ENCODE measurements around the gene PNMA6A.
"Not testable (repeated sequence)": the region's sequence is repeated elsewhere in the genome, so short reads cannot be mapped to it uniquely, and the experiment has no call there.

PNMA6A gene

DNA sequence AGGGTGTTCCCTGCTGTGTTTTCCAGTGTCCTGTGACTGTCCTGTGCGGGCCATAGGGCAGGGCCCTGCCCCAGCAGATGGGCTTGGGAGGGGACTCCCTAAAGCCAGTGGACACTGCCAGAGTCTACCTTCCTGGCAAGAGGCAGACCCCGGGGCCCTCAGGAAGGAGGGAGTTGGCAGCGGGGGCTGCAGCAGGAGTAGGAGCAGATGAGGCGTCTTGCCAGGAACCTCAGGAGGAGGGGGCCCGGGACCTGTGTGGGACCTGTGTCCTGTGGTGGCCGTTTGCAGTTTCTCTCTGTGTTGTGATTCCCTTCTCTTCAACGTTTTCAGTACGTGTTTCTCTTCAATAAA, 12.2 kb upstream of the PNMA6A start:
- ATAC-seq (replicated peaks; ENCODE audit: extremely low read depth, poor library complexity, severe bottlenecking) (no peak), DNase-seq (ENCODE audit: low spot score in 2 of 2) (no peak)
- no peaks in the 10 kb centered on the region for H3K4me1 Mint-ChIP-seq
- no peak overlapping the region for H3K27ac Mint-ChIP-seq (ENCODE audit: low read depth)
- H3K36me3 Mint-ChIP-seq (ENCODE audit: insufficient read depth), result no peaks in the 10 kb centered on the region
- no peaks in the 10 kb centered on the region for H3K9me3 Mint-ChIP-seq
- no peaks in the 10 kb centered on the region for H3K27me3 Mint-ChIP-seq
- no peak overlapping the region for H3K4me3 Mint-ChIP-seq

DNA sequence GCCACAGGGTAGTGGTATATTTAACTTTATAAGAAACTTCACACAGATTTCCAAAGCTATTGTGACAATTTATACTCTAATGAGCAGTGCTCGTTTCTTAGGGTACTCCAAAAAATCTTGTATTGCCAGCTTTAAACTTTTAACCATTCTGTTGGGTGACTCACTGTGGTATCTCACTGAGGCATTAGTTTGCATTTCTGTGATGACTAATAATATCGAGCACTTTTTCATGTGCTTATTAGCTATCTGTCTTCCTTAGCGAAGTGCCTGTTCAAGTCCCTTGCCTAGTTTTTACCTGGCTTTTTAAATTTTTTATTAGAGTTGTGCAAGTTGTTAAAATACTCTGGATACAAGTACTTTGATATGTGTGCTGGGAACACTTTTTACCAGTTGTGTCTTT, 10.5 kb upstream of the PNMA6A start:
- no peak overlapping the region for H3K4me3 Mint-ChIP-seq
- H3K27ac Mint-ChIP-seq (ENCODE audit: low read depth), result no peak overlapping the region
- no peak for ATAC-seq (replicated peaks; ENCODE audit: extremely low read depth, poor library complexity, severe bottlenecking)
- H3K9me3 Mint-ChIP-seq, result no peaks in the 10 kb centered on the region
- no peak for DNase-seq (ENCODE audit: low spot score in 2 of 2)
- no peaks in the 10 kb centered on the region for H3K27me3 Mint-ChIP-seq
- no peaks in the 10 kb centered on the region for H3K36me3 Mint-ChIP-seq (ENCODE audit: insufficient read depth)
- H3K4me1 Mint-ChIP-seq, result no peaks in the 10 kb centered on the region

DNA sequence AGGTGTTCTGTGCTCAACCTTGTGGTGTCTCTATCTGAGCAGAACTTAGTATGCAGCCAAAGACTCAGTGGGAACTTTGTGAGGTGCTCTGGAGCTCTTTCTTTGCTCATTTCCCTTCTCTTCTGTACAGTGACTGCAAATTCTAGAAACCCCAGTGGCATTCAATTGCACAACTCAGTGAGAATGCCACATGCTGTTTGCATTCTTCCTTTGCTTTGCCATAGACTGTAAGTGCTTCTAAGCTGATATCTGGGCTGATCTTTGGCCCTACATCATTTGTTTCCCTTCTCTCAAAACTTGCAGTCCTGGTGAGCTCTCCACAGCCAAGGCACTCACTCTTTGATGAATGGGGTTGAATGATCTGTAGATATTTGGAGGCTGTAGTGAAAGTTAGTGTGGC, 8.9 kb upstream of the PNMA6A start:
- no peak for ATAC-seq (replicated peaks; ENCODE audit: extremely low read depth, poor library complexity, severe bottlenecking)
- H3K4me3 Mint-ChIP-seq, result no peak overlapping the region
- H3K4me1 Mint-ChIP-seq, result no peaks in the 10 kb centered on the region
- no peaks in the 10 kb centered on the region for H3K9me3 Mint-ChIP-seq
- DNase-seq (ENCODE audit: low spot score in 2 of 2), result no peak
- no peaks in the 10 kb centered on the region for H3K36me3 Mint-ChIP-seq (ENCODE audit: insufficient read depth)
- no peak overlapping the region for H3K27ac Mint-ChIP-seq (ENCODE audit: low read depth)
- H3K27me3 Mint-ChIP-seq, result no peaks in the 10 kb centered on the region

DNA sequence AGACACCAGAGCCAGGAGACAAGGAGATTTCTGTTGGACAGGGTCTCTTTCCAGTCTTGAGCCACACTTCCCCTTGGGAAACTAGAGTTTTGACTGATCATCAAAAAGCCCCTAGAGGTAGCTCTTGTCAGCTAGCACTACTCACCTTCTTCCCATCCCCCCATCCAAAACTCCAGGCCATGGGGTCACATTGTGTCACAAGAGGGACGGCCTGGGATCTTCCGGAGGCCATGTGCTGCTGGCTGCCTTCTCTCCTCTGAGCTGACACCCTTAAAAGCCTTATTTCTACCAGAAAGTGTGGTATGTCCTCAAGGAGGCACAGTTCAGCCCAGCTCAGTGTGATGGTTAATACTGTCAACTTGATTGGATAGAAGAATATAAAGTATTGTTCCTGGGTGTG, 8.2 kb upstream of the PNMA6A start:
- Mint-ChIP-seq H3K4me1 (no peaks in the 10 kb centered on the region), H3K9me3 (no peaks in the 10 kb centered on the region)
- ATAC-seq (replicated peaks; ENCODE audit: extremely low read depth, poor library complexity, severe bottlenecking), result no peak

DNA sequence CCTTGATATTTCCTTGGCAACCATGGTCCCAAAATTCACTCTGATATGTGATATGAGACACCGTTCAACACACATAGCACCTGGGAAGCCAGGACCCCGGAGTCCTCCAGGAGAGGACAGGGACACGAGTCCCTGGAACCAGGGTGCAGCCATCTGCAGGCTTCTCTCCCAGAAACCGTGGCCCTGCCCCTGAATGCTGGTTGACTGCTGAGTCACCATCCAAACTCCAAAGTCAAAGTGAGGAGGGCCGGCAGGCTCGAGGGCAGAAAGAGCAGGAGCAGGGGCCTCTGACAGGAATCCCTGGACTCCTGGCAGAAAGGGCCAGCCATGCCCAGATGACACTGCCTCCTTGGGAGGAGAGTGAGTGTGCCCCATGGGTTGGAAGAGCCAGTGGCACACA, 6.9 kb upstream of the PNMA6A start:
- DNase-seq (ENCODE audit: low spot score in 2 of 2), result no peak
- ATAC-seq (replicated peaks; ENCODE audit: extremely low read depth, poor library complexity, severe bottlenecking), result no peak
- Mint-ChIP-seq H3K4me1 (no peaks in the 10 kb centered on the region), H3K27ac (ENCODE audit: low read depth) (no peak overlapping the region), H3K4me3 (no peak overlapping the region), H3K27me3 (no peaks in the 10 kb centered on the region), H3K36me3 (ENCODE audit: insufficient read depth) (no peaks in the 10 kb centered on the region), H3K9me3 (no peaks in the 10 kb centered on the region)

More for the DNA sequence above, 8.2 kb upstream of the PNMA6A start:
- DNase-seq (ENCODE audit: low spot score in 2 of 2), result no peak
- Mint-ChIP-seq H3K36me3 (ENCODE audit: insufficient read depth) (no peaks in the 10 kb centered on the region), H3K4me3 (no peak overlapping the region), H3K27me3 (no peaks in the 10 kb centered on the region), H3K27ac (ENCODE audit: low read depth) (no peak overlapping the region)

DNA sequence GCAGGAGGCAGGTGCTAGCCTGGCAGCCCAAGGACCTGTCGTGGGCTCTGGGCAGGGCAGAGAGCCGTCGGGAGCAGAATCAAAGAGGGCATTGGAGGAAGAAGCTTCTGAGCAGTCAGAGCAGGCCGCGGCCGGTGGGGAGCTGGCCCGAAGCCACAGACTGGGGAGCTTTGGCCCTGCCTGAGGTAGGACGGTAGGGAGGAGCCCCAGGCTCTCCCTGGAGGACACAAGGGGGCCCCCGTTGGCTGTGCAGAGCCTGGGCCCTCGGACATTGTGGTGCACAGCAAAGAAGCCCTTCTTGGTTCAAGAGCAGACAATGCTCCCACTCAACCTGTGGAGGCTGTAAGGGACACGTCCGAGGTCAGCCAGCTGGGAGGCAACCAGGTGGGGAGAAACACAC, 5.9 kb upstream of the PNMA6A start:
- H3K9me3 Mint-ChIP-seq, H3K4me1 Mint-ChIP-seq: not testable (repeated sequence)

DNA sequence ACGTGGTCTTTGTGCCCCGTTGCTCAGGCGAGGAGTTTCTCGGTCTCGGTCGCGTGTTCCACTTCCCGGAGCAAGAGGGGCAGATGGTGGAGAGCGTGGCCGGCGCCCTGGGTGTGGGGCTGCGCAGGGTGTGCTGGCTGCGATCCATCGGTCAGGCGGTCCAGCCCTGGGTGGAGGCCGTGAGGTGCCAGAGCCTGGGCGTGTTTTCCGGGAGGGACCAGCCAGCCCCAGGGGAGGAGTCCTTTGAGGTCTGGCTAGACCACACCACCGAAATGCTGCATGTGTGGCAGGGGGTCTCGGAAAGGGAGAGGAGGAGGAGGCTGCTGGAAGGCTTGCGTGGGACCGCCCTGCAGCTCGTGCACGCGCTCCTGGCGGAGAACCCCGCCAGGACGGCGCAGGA, 1.1 kb downstream of the PNMA6A start:
- H3K9me3 Mint-ChIP-seq, result not testable (repeated sequence)

More for the DNA sequence above, 5.9 kb upstream of the PNMA6A start:
- ATAC-seq (replicated peaks; ENCODE audit: extremely low read depth, poor library complexity, severe bottlenecking); H3K27ac Mint-ChIP-seq (ENCODE audit: low read depth); H3K27me3 Mint-ChIP-seq; H3K36me3 Mint-ChIP-seq (ENCODE audit: insufficient read depth); DNase-seq (ENCODE audit: low spot score in 2 of 2); H3K4me3 Mint-ChIP-seq: not testable (repeated sequence)

DNA sequence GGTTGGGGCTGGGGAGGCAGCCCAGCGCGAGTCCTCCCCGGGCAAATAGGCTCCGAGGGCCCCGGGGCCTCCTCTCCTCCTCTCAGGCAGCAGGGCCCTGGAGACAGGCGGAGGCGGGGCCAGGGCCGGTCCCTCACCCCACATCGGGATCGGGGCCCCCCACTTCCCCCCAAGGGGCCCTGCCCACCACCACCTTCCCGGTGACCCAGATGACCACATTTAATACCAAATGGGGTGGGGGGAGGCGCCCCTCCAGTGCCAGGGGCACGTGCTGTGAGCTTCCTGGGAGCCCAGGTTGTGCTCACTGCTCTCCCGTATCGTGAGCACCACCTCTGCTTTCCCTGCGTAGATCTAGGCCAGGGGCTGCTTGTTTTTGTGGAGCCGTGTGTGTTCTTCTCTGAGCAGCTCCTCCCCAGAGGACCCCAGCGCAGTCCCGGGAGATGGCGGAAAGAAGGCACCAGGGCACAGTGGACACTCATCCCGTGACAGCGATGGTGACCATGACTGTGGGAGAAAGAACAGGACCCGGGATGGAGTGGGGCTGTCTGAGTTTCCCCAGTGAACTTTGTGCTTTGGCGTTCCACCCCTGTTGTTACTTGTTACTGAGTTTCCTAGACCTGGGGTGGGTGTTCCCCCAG, 2.1 kb downstream of the PNMA6A start:
- Mint-ChIP-seq H3K4me3 (peak overlapping the region; percentile 31), H3K36me3 (ENCODE audit: insufficient read depth) (no peaks in the 10 kb centered on the region), H3K4me1 (no peaks in the 10 kb centered on the region), H3K9me3 (no peaks in the 10 kb centered on the region), H3K27me3 (no peaks in the 10 kb centered on the region), H3K27ac (ENCODE audit: low read depth) (no peak overlapping the region)
- DNase-seq (ENCODE audit: low spot score in 2 of 2) (no peak), ATAC-seq (replicated peaks; ENCODE audit: extremely low read depth, poor library complexity, severe bottlenecking) (no peak)

More for the DNA sequence above, 1.1 kb downstream of the PNMA6A start:
- not testable (repeated sequence) for ATAC-seq (replicated peaks; ENCODE audit: extremely low read depth, poor library complexity, severe bottlenecking); H3K27ac Mint-ChIP-seq (ENCODE audit: low read depth); H3K4me1 Mint-ChIP-seq; DNase-seq (ENCODE audit: low spot score in 2 of 2); H3K27me3 Mint-ChIP-seq; H3K36me3 Mint-ChIP-seq (ENCODE audit: insufficient read depth); H3K4me3 Mint-ChIP-seq

DNA sequence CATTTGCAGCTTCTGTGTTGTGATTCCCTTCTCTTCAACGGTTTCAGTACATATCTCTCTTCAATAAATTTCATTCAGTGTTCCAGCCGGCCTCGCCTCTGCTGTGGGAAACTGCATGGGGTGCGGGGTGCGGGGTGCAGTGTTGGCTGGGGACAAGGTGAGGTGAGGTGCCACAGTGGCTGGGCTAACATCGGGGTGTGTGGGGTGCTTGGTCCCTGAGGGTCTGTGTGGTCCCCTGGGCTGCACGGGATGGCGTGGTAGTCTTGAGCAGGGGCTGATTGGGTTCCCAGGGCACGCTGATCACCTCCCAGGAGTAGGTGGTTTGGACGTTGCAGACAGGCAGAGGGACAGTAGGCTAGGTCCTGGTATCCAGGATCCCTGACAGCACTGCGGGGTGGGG, 2.7 kb downstream of the PNMA6A start:
- Mint-ChIP-seq H3K9me3 (no peaks in the 10 kb centered on the region), H3K27me3 (no peaks in the 10 kb centered on the region), H3K4me3 (peak overlapping the region; percentile 31), H3K27ac (ENCODE audit: low read depth) (no peak overlapping the region), H3K4me1 (no peaks in the 10 kb centered on the region), H3K36me3 (ENCODE audit: insufficient read depth) (no peaks in the 10 kb centered on the region)
- DNase-seq (ENCODE audit: low spot score in 2 of 2), result no peak
- ATAC-seq (replicated peaks; ENCODE audit: extremely low read depth, poor library complexity, severe bottlenecking), result no peak

DNA sequence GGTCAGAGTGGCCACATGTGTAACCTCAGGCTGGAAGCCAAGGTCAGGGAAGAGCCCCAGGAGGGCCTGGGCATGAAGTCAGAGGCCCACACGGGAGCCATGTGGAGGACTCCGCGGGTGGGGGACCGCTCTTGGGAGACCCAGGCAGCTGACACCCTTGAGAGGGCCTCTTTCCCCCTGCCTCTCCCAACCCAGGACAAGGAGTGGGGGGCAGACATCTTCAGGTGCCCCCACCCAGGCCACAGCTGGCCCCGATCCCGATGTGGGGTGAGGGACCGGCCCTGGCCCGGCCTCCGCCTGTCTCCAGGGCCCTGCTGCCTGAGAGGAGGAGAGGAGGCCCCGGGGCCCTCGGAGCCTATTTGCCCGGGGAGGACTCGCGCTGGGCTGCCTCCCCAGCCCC, 3.1 kb downstream of the PNMA6A start:
- Mint-ChIP-seq H3K4me1 (no peaks in the 10 kb centered on the region), H3K27me3 (no peaks in the 10 kb centered on the region)
- DNase-seq (ENCODE audit: low spot score in 2 of 2), result no peak

DNA sequence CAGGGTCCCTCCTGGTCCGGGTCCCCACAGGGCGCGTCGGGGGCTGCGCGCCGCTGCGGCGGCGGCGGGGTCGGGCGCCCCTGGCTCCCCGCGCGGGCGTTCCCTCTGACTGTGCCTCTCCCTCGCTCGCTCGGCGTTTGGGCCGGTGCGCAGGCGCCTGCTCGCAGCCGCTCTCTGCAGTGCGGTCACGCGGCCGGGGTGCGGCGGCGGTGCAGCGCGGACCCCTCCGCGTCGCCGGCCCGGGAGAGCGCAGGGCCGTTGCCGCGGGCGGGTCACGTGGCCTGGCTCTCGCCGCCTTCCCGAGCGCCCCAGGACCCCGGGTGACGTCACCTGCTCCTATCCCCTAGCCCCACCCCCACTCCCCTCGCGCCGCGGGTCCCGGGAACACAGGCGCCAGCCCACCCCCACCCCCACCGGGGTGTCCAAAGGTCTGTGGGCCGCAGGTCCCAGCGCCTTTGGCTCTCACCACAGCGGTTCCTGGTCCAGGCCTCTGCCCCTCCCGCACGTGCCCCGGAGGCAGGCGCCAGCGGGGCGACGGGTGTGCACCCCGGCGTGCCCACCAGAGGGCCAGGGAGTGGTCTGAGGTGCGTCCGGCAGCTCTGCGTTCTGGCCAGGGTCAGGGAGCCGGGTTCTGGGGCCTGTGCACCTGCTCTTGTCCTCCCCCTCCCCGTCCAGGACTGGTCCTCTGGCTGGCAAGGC, 5.3 kb downstream of the PNMA6A start:
- not testable (repeated sequence) for H3K36me3 Mint-ChIP-seq (ENCODE audit: insufficient read depth); H3K4me3 Mint-ChIP-seq; DNase-seq (ENCODE audit: low spot score in 2 of 2); H3K27me3 Mint-ChIP-seq; H3K9me3 Mint-ChIP-seq; H3K27ac Mint-ChIP-seq (ENCODE audit: low read depth); H3K4me1 Mint-ChIP-seq
- peak; percentile 65 for ATAC-seq (replicated peaks; ENCODE audit: extremely low read depth, poor library complexity, severe bottlenecking)

More for the DNA sequence above, 3.1 kb downstream of the PNMA6A start:
- Mint-ChIP-seq H3K4me3 (no peak overlapping the region), H3K9me3 (no peaks in the 10 kb centered on the region), H3K36me3 (ENCODE audit: insufficient read depth) (no peaks in the 10 kb centered on the region), H3K27ac (ENCODE audit: low read depth) (no peak overlapping the region)
- ATAC-seq (replicated peaks; ENCODE audit: extremely low read depth, poor library complexity, severe bottlenecking), result no peak

DNA sequence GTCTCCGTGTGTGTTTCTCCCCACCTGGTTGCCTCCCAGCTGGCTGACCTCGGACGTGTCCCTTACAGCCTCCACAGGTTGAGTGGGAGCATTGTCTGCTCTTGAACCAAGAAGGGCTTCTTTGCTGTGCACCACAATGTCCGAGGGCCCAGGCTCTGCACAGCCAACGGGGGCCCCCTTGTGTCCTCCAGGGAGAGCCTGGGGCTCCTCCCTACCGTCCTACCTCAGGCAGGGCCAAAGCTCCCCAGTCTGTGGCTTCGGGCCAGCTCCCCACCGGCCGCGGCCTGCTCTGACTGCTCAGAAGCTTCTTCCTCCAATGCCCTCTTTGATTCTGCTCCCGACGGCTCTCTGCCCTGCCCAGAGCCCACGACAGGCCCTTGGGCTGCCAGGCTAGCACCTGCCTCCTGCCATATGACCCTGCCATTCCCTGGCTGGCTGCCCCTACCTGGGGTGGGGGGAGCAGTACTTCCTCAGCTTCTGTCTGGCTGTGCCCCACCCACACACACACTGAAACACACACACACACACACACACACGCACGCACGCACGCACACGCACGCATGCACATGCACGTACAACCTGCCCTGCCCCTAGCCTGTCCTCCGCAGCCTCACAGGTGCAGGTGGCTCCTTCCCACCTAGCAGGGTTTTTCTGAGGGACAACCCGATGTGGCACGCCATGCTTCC, 11.1 kb downstream of the PNMA6A start:
- not testable (repeated sequence) for H3K27ac Mint-ChIP-seq (ENCODE audit: low read depth); H3K27me3 Mint-ChIP-seq; H3K36me3 Mint-ChIP-seq (ENCODE audit: insufficient read depth); H3K4me1 Mint-ChIP-seq; ATAC-seq (replicated peaks; ENCODE audit: extremely low read depth, poor library complexity, severe bottlenecking); H3K9me3 Mint-ChIP-seq; DNase-seq (ENCODE audit: low spot score in 2 of 2); H3K4me3 Mint-ChIP-seq

DNA sequence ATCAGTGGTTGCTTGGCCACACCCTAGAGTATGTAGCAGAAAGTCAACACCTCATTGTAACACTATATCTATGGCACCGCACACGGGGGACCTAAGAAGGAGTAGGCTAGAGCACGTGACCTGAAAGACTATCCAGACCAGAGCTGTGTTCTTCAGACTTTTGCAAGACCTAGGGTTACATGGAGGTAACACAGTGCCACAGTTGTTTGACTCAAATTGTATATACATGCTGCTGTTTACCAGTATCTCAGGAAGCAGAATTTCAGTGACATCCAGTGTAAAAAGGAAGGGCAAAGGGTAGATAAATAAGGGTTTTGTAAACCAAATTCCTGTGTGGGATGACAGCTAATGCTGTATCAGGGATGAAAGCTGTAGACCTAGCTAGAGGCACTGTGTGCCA, 30.2 kb downstream of the PNMA6A start:
- ATAC-seq (replicated peaks; ENCODE audit: extremely low read depth, poor library complexity, severe bottlenecking), result no peak
- no peak for DNase-seq (ENCODE audit: low spot score in 2 of 2)
- Mint-ChIP-seq H3K36me3 (ENCODE audit: insufficient read depth) (peaks cover 2% of the 10 kb centered on the region), H3K27ac (ENCODE audit: low read depth) (no peak overlapping the region), H3K9me3 (no peaks in the 10 kb centered on the region), H3K27me3 (peaks cover 6% of the 10 kb centered on the region), H3K4me1 (peaks cover 7% of the 10 kb centered on the region), H3K4me3 (no peak overlapping the region)
